KMS-11 (cell line): ENCODE measurements around the gene NPHS1.

Experiments
- H2AFZ ChIP-seq: fragments of 200-600 bp; sonication (generic); 2 replicates; pipeline ENCODE4 v1.6.1; 2016; ENCODE audit warnings: antibody characterized with exemption, mixed run types, low read depth
- H3K27ac ChIP-seq: fragments of 200-600 bp; sonication (generic); 2 replicates; pipeline ENCODE4 v1.6.1; 2016; ENCODE audit warnings: mild to moderate bottlenecking, mixed run types
- H3K27me3 ChIP-seq: fragments of 200-600 bp; sonication (generic); 2 replicates; pipeline ENCODE4 v1.6.1; 2017; ENCODE audit warnings: mild to moderate bottlenecking, low read depth, mixed run types, moderate library complexity; ENCODE audit not compliant: insufficient read depth
- H3K36me3 ChIP-seq: fragments of 200-600 bp; sonication (generic); 2 replicates; pipeline ENCODE4 v1.6.1; 2017; ENCODE audit warnings: mild to moderate bottlenecking, mixed run types; ENCODE audit not compliant: insufficient read depth
- H3K4me1 ChIP-seq: fragments of 200-600 bp; sonication (generic); 2 replicates; pipeline ENCODE4 v1.6.1; 2016; ENCODE audit warnings: mild to moderate bottlenecking, low read depth, mixed run types; ENCODE audit not compliant: poor library complexity, severe bottlenecking
- H3K4me2 ChIP-seq: fragments of 200-600 bp; sonication (generic); 2 replicates; pipeline ENCODE4 v1.7.0; 2016; ENCODE audit warnings: mild to moderate bottlenecking, mixed run types
- H3K4me3 ChIP-seq: fragments of 200-600 bp; sonication (generic); IDR thresholded peaks from 2 replicates; pipeline ENCODE4 v1.6.1; 2017; ENCODE audit warnings: low read depth, low read length, mixed read lengths; ENCODE audit not compliant: insufficient read depth
- H3K79me2 ChIP-seq: fragments of 200-600 bp; sonication (generic); 2 replicates; pipeline ENCODE4 v1.6.1; 2016; ENCODE audit warnings: low read depth, mixed run types; ENCODE audit not compliant: insufficient read depth
- H3K9ac ChIP-seq: fragments of 200-600 bp; sonication (generic); 2 replicates; pipeline ENCODE4 v1.6.1; 2016; ENCODE audit warnings: mild to moderate bottlenecking, mixed run types
- H4K20me1 ChIP-seq: fragments of 200-600 bp; sonication (generic); 2 replicates; pipeline ENCODE4 v1.6.1; 2016; ENCODE audit warnings: mild to moderate bottlenecking, mixed run types; ENCODE audit not compliant: insufficient read depth
- TF ChIP-seq, protein P1 (sequence below): fragments of 200-600 bp; sonication (generic); conservative IDR thresholded peaks from 2 replicates; pipeline ENCODE4 v1.6.1; 2017; ENCODE audit warnings: low read depth, mild to moderate bottlenecking, antibody characterized with exemption, low read length, moderate library complexity, mixed read lengths

The NPHS1 gene

DNA sequence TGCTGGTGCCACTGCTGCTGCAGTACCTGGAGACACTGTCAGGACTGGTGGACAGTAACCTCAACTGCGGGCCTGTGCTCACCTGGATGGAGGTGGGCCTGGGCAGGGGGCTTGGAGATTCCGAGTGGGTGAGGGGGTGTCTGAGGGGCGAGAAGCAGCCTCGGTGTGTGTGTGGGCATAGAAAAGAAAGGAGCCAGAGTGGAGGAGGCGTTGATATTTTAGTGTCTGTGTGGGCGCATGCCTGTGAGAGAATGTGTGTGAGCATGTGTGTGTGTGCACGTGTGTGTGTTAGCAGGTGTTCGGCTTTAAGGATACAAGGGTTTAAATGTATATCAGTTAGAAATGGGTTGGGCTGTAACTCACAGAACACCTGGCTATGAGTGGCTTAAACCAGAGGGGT, 73.3 kb downstream of the NPHS1 start:
- H3K4me1 ChIP-seq = peaks cover 10% of the 10 kb centered on the region
- no peaks in the 10 kb centered on the region for H3K27me3 ChIP-seq

DNA sequence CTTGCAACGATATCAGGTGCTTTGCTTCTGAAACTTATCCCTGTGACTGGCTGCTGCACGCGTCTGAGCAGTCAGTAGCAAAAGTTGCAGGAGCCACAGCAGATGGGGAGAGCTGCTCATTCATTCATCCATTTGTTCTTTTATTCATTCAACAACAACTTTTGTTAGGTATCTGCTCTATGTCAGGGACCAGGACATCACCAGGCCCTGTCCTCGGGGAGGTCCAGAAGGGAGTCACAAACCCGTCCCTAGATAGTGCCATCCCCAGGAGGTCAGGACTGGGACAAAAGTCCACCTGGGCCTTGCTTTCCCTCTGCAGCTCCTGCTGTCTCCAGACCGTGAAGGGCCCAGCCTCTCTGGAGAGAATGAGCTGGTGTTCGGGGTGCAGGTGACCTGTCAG, 74.3 kb downstream of the NPHS1 start:
- Histone ChIP-seq H3K27ac (no peak overlapping the region), H2AFZ (no peak overlapping the region), H4K20me1 (no peaks in the 10 kb centered on the region), H3K36me3 (no peaks in the 10 kb centered on the region), H3K27me3 (no peaks in the 10 kb centered on the region), H3K79me2 (0 out of 2 replicates have a peak, but pooled peaks cover 8% of the 10 kb centered on the region), H3K4me1 (peaks cover 10% of the 10 kb centered on the region), H3K4me2 (no peak overlapping the region), H3K4me3 (no peak overlapping the region), H3K9ac (no peak overlapping the region)
- TF ChIP-seq, protein P1, sequence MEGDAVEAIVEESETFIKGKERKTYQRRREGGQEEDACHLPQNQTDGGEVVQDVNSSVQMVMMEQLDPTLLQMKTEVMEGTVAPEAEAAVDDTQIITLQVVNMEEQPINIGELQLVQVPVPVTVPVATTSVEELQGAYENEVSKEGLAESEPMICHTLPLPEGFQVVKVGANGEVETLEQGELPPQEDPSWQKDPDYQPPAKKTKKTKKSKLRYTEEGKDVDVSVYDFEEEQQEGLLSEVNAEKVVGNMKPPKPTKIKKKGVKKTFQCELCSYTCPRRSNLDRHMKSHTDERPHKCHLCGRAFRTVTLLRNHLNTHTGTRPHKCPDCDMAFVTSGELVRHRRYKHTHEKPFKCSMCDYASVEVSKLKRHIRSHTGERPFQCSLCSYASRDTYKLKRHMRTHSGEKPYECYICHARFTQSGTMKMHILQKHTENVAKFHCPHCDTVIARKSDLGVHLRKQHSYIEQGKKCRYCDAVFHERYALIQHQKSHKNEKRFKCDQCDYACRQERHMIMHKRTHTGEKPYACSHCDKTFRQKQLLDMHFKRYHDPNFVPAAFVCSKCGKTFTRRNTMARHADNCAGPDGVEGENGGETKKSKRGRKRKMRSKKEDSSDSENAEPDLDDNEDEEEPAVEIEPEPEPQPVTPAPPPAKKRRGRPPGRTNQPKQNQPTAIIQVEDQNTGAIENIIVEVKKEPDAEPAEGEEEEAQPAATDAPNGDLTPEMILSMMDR = no peak

More for the DNA sequence above, 73.3 kb downstream of the NPHS1 start:
- no peak overlapping the region for H3K4me3 ChIP-seq
- no peak overlapping the region for H2AFZ ChIP-seq
- H3K4me2 ChIP-seq = no peak overlapping the region
- TF ChIP-seq, protein P1 = no peak
- H3K27ac ChIP-seq = no peak overlapping the region
- no peaks in the 10 kb centered on the region for H3K36me3 ChIP-seq
- H4K20me1 ChIP-seq = no peaks in the 10 kb centered on the region
- 0 out of 2 replicates have a peak, but pooled peaks cover 8% of the 10 kb centered on the region for H3K79me2 ChIP-seq
- no peak overlapping the region for H3K9ac ChIP-seq

DNA sequence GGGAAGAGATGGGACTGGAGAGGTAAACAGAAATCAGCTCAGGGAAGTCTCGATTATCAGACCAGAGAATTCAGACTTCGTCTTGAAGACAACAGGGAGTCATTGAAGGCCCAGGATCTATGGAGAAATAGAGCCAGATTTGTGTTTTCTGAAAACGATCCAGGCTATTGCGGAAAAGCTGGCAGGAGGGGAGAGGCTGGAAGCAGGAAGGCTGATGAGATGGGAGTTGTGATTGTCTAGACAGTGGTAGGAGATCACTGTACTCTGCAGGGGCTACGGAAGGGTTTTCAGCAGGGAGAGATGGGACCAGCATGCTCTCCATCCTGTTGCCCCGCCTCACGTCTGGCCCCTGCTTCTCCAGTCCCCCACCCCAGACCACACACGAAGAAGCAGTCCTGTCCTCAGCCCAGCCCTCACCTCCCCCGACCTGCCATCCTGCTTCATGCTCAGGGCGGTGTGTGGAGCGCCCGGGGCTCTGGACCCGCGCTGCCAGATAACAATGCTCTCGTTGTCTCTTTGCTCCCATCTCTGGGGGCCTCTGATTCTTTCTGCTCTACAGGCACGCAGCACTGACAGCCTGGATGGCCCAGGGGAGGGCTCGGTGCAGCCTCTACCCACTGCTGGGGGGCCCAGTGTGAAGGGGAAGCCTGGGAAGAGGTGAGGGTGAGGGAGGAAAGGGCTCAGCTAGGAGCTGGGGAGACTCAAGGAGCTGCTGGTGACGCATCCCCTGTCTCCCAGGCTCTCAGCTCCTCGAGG, 75.0 kb downstream of the NPHS1 start:
- no peaks in the 10 kb centered on the region for H4K20me1 ChIP-seq
- H3K9ac ChIP-seq = no peak overlapping the region
- no peak overlapping the region for H2AFZ ChIP-seq
- H3K4me1 ChIP-seq = peaks cover 10% of the 10 kb centered on the region
- no peaks in the 10 kb centered on the region for H3K36me3 ChIP-seq
- no peaks in the 10 kb centered on the region for H3K27me3 ChIP-seq
- TF ChIP-seq, protein P1 = no peak
- no peak overlapping the region for H3K27ac ChIP-seq
- H3K4me3 ChIP-seq = no peak overlapping the region
- 0 out of 2 replicates have a peak, but pooled peaks cover 8% of the 10 kb centered on the region for H3K79me2 ChIP-seq
- no peak overlapping the region for H3K4me2 ChIP-seq

DNA sequence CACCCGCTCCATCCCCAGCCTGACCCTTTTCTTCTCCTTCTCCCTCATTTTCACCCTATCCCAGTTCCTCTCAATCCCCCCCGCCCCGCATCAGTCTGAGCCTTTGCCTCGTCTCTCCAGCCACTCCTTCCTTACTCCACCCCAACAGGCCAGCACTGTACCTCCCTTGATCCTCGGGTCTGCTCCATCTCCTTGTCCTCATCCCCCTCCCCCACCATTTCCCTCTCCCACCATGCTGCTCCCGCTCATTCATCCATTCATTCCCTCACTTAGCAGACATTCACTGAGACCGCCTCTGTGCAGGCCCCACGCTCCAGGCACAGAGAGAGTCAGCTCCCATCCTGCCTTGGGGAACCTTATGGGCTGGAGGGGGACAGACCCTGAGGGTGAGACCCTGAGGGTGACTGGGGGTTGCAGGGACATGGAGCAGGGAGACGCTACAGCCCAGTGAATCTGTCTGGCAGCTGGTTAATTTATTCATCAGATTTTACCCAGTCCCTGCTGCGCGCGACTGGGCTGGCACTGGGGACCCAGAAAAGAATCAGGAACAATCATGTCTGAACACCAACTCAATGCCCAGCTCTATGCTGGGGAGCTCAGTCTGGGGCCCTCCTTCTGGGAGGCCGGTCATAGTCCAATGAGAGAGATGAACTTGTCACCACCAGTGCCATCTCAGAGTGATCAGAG, 76.1 kb downstream of the NPHS1 start:
- H3K27me3 ChIP-seq = no peaks in the 10 kb centered on the region
- peak overlapping the region; percentile 44; the same call in 1 of the 2 replicates for H2AFZ ChIP-seq
- no peak overlapping the region for H3K9ac ChIP-seq
- H3K79me2 ChIP-seq = 0 out of 2 replicates have a peak, but pooled peaks cover 8% of the 10 kb centered on the region
- peak overlapping the region; percentile 74 for H3K4me2 ChIP-seq
- H3K27ac ChIP-seq = no peak overlapping the region
- peaks cover 10% of the 10 kb centered on the region for H3K4me1 ChIP-seq
- no peak overlapping the region for H3K4me3 ChIP-seq
- no peaks in the 10 kb centered on the region for H3K36me3 ChIP-seq
- TF ChIP-seq, protein P1 = no peak
- no peaks in the 10 kb centered on the region for H4K20me1 ChIP-seq
